ENCODE measurements around the gene ADIRF.
A peak's percentile ranks its signal among the peaks of the same experiment; 100 is the strongest.
"Not testable (repeated sequence)": the region's sequence is repeated elsewhere in the genome, so short reads cannot be mapped to it uniquely, and the experiment has no call there.

The ADIRF gene

DNA sequence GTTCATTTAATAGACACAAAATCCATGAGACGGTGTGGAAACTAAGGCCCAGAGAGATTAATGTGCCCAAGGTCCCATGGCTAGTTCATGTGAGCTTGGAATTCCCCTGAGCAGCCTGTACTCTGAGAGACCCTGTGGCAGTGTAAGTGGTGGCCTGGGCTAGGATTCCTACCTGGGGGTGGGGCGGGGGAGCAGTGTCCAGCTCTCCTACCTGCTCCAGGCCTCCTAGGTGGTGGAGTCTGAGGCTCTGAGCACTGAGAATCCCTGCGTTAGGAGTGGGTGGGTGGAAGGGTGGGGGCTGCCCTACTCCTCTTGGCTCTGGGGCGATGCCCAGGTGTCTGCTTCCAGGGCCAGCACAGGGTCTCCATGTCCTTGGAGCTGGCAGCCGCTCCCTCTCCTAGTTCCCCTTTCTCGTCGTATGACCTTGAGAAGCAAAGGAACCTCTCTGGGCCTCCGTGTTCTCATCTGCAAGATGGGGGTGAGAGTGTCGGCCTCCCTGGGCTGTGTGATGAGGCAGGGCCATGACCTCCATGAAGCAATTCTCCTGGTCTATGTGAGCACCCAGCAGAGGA lies 7.3 kb upstream of the ADIRF start:
- DNase-seq (ENCODE audit: low read depth): no peak

DNA sequence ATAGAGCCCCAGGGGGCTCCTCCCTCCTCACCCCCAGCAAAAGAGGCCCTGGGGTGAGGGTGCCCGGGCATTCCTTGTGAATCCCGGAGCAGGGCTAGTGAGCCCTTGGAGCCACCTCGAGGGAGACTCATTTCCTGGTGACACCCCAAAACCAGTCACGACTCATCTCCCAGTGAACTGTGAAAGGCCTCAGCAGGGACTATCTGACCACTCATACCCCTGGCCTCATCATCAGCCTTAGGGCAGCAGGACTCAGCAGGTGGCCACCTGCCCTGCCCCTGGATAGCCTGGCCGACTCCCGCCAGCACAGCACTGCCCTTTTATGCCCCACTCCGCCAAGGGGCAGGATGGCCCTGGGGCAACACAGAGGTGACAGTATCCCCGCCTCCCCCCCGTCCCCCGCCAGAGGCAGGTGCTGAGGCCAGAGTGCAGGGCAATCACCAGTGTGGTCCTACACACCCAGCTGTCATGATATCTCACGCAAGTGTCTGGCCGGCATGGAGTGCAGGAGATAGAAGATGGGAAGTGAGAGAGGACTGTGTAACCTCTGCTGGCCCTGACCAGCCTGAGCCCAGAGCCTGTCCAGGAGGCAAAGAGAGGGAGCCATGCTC lies 6.7 kb upstream of the ADIRF start:
- no peak for DNase-seq (ENCODE audit: low read depth)

DNA sequence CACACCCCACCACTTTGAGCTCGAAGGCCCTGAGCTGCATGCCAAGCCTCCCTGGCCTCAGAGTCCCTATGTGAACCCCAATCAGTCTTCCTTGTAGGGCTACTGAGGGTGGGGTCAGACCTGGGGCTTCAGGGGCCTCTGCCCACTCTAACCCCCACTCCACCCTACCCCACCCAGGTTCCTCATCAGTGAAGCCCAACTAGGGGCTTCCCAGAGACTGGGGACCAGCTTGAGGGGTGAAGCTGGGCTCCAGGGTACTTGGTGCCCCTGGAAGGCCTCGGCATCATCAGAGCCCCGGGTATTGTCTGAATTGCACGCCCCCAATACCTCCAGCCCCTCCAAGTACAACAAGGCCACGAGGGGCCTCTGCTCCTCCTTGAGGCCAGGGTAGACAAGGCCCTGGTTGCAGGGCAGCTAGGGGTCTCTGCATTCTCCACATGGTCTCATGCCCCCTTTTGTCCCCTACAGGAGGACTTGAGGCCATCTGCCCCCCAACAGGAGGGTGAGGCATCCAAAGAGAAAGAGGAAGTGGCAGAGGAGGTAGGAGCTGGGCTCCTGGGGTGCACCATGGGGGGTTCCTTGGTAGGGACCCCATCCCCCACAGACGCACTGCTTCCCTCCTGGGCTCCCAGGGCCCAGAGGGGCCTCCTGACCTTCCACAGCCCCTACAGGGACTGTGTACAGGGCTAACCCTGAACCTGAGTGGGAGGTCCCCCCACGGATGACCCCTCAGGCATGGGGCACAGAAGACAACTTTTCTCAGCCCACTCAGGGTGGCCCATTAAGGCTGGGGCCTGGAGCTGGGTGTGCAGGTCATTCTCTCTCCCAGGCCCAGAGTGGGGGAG lies 5.9 kb upstream of the ADIRF start:
- DNase-seq (ENCODE audit: low read depth): no peak

- DNase-seq (ENCODE audit: low read depth): no peak
Measured at GRCh38 chr10:86962981-86963310, 5.3 kb upstream of the ADIRF start.

GRCh38 chr10:86963341-86963919 lies 4.9 kb upstream of the ADIRF start:
- DNase-seq (ENCODE audit: low read depth): no peak

GRCh38 chr10:86964061-86964846 lies 4.0 kb upstream of the ADIRF start:
- no peak for DNase-seq (ENCODE audit: low read depth)

DNA sequence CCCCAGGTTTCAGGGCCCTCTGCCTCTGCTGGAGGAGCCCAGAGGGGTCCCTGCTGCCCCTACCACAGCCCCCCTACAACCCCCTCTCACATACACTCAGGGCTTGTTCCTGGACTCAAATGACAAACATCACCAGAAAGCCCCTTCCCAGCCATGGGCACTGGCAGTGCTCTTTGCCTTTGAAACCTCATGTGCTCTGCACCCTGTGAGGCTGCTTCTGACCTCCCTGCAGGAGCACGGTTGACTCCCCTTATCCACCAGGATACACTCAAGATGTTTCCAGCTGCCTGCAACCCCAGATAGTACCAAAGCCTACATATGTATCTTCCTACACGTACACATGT lies 3.5 kb upstream of the ADIRF start:
- no peak for DNase-seq (ENCODE audit: low read depth)

DNA sequence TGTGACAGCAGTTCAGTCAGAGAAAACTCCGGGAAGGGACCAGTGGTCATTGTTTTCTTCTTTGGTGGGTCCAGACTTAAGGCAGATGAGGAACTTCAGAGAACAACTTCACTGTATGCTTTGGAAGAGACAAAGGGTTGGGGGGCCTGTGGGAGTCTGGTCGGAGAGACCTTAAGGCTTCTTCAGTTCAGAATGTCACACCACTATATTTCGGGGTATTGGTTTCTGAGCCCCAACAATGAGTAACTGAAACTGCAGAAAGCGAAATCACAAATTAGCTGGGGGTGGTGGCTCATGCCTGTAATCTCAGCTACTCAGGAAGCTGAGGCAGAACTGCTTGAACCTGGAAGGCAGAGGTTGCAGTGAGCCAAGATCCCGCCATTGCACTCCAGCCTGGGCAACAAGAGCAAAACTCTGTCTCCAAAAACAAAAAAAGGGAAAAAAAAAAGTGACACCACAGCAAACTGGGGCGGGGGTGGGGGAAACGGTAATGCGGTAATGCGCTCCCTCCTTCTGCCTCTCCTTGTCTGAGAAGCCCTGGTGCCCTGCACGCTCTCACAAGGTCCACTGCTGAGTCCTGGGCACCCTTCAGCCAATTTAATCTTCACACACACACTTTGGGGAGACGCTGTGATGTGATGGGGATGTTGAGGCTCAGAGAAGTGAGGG lies 2.2 kb upstream of the ADIRF start:
- no peak for DNase-seq (ENCODE audit: low read depth)

- no peak for DNase-seq (ENCODE audit: low read depth)
Measured at GRCh38 chr10:86967481-86967941, 771 bp upstream of the ADIRF start.

DNA sequence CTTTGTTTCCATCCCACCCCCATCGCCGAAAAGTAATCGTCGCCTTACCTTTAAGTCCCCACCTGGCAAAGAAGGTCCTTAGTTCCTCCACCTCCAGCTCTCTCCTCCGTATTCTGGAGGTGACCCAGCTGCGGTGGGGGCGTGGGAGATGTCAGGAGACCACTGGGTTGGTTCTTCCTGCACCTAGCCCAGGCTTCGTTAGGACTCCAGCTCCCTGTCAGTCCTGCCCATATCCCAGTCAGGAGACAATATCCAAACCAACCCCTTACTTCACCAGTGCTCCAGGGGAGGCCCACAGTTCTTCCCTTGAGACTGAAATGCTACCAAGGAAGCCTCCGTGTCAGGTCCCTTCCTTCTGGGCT lies 693 bp downstream of the ADIRF start:
- no peak for DNase-seq (ENCODE audit: low read depth)

GRCh38 chr10:86969421-86970041 lies 1.2 kb downstream of the ADIRF start:
- no peak for DNase-seq (ENCODE audit: low read depth)

- no peak for DNase-seq (ENCODE audit: low read depth)
Measured at GRCh38 chr10:86970162-86970981, 2.1 kb downstream of the ADIRF start.

DNA sequence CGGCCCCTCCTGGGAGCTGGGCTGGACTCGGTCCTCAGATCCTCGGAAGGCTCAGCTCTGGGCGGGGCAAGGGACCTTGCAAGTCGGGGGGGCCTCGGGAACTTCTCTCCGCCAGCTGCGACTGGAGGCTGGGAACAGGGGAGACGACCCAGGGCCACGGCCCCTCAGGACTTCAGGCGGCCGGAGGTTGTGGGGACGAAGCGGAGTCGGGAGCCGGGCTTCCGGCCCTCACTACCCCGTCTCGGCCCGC lies 2.6 kb downstream of the ADIRF start:
- DNase-seq (ENCODE audit: low read depth): no peak

GRCh38 chr10:86971232-86971991 lies 3.1 kb downstream of the ADIRF start:
- DNase-seq (ENCODE audit: low read depth): peak; percentile 79

GRCh38 chr10:86972613-86973380 lies 4.5 kb downstream of the ADIRF start:
- DNase-seq (ENCODE audit: low read depth): no peak

DNA sequence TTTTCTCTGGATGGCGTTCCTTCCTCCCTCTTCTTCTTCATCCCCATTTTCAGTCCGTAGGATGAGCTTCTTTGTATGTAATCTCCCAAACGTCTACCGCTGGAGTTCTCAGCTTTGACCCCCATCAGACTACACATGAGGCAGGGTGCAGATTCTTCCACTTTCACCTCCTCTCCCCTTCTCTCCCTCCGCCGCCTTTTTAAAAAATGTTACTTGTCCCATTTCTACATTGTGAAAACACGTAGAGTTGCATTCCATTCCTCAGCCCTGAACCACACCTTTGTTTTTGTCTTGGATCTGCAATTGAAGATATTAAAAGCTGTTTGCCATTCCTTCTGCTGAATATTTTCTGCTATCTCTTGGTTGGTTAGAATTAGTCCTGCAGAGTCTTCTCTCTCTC lies 6.2 kb downstream of the ADIRF start:
- DNase-seq (ENCODE audit: low read depth): no peak

GRCh38 chr10:86976362-86977056 lies 8.2 kb downstream of the ADIRF start:
- no peak for DNase-seq (ENCODE audit: low read depth)

DNA sequence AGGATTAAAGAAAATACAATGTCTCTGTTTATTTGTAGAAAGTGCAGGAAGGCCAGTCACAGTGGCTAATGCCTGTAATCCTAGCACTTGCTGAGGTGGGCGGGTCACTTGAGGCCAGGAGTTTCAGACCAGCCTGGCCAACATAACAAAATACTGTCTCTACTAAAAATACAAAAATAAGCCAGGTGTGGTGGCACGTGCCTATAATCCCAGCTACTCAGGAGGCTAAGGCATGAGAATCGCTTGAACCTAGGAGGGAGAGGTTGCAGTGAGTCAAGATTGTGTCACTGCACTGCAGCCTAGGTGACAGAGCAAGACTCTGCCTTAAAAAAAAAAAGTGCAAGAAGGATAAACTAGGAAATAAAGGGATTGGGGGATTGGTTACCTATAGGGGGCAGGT lies 10.2 kb downstream of the ADIRF start:
- not testable (repeated sequence) for DNase-seq (ENCODE audit: low read depth)

All from stimulated activated CD8-positive, alpha-beta memory T cell treated with anti-CD3 and anti-CD28 coated beads, Interleukin-4, amount 100 ng/mL, for 24 hours (primary cell).